ENCODE results near the gene SLC12A7. TPM values are rescaled to one million over a fixed set of nuclear protein-coding genes. Genes with fewer than 3 reads are reported as not detected.

SLC12A7 gene
- total and polyA plus RNA-seq, 7 donors: 7.2 to 54.3 (median 16.8) TPM

DNA sequence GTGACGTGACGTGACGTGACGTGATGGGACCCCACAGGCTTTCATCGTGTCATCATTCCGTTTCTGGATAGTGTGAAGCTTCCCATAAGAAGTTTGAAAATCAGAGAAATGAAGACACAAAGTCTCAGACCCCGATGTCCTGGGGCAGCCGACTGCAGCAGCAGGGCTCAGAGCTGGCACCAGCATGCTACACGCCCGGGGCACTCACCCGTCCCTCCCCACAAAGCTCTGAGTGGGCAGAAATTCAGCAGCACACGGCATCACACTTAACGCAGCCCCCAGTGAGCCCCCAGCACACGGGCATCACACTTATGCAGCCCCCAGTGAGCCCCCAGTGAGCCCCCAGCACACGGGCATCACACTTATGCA is 42.2 kb downstream of the SLC12A7 start:
- TF ChIP-seq POLR2AphosphoS5 (IDR thresholded peaks at IDR 0.05) (no peak), POLR2A (IDR thresholded peaks at IDR 0.05) (no peak), EP300 (IDR thresholded peaks at IDR 0.05) (no peak)
- TF ChIP-seq, protein P1, sequence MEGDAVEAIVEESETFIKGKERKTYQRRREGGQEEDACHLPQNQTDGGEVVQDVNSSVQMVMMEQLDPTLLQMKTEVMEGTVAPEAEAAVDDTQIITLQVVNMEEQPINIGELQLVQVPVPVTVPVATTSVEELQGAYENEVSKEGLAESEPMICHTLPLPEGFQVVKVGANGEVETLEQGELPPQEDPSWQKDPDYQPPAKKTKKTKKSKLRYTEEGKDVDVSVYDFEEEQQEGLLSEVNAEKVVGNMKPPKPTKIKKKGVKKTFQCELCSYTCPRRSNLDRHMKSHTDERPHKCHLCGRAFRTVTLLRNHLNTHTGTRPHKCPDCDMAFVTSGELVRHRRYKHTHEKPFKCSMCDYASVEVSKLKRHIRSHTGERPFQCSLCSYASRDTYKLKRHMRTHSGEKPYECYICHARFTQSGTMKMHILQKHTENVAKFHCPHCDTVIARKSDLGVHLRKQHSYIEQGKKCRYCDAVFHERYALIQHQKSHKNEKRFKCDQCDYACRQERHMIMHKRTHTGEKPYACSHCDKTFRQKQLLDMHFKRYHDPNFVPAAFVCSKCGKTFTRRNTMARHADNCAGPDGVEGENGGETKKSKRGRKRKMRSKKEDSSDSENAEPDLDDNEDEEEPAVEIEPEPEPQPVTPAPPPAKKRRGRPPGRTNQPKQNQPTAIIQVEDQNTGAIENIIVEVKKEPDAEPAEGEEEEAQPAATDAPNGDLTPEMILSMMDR (IDR thresholded peaks at IDR 0.05): no peak
- WGBS, 2 donors: 93 to 95% methylated on average over 14 of the region's 15 CpGs
- no peak overlapping the region for H3K4me3 ChIP-seq
- H3K27ac ChIP-seq: no peak overlapping the region
- no peaks in the 10 kb centered on the region for H3K4me1 ChIP-seq
- H3K27me3 ChIP-seq: no peaks in the 10 kb centered on the region
- no peaks in the 10 kb centered on the region for H3K9me3 ChIP-seq
- DNase-seq: no peak
- intact Hi-C loops (cut with DNase I): no loop called here
- peaks cover 14 to 56% (median 19%) of the 10 kb centered on the region in 4 donors for H3K36me3 ChIP-seq

DNA sequence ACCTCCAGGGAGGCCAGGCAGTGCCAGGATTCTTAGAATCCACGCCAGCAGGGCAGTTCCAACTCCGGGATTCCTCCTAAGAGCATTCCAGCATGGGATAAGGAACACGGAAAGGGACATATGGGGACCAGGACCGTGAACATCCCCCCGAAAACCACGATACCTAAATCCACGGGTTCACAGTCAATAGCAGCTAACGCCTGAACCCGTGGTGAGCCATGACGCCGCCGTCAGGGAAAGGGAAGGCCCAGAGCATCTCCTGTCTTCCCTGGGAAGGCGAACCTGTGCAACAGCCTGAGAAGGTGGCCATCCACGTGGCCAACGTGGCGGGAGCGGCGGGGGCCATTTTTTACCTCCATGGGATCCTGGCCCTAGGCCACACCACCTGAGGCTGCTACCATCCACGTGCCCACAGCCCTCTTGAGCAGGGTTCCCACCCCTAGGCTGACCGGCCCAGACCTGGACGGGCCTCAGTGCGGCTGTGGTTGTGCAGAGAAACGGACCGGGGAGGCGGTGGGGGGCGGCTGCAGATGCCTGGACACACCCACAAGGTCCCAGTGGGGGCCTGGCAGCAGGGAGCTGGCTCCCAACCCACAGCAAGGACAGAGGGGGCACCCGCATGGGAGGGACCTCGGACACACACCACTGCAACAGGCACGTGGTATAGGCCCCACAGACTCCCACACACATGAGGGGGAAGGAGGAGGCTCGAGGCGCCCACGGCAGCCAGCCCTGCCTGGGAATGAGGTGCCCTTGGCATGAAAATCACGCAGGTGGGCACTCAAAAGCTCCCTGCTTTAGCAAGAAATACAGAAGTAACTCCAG is 42.8 kb downstream of the SLC12A7 start:
- Histone ChIP-seq H3K9me3 (no peaks in the 10 kb centered on the region), H3K4me1 (no peaks in the 10 kb centered on the region), H3K36me3 (peaks cover 12 to 56% (median 19%) of the 10 kb centered on the region in 4 donors), H3K27ac (no peak overlapping the region), H3K4me3 (no peak overlapping the region), H3K27me3 (no peaks in the 10 kb centered on the region)
- intact Hi-C loops (cut with DNase I): no loop called here
- no peak for DNase-seq
- TF ChIP-seq, protein P1 (IDR thresholded peaks at IDR 0.05): no peak
- no peak for TF ChIP-seq POLR2A (IDR thresholded peaks at IDR 0.05)
- TF ChIP-seq POLR2AphosphoS5 (IDR thresholded peaks at IDR 0.05): no peak
- no peak for TF ChIP-seq EP300 (IDR thresholded peaks at IDR 0.05)
- 91 to 93% methylated on average over 33 of the region's 33 CpGs for WGBS, 2 donors

DNA sequence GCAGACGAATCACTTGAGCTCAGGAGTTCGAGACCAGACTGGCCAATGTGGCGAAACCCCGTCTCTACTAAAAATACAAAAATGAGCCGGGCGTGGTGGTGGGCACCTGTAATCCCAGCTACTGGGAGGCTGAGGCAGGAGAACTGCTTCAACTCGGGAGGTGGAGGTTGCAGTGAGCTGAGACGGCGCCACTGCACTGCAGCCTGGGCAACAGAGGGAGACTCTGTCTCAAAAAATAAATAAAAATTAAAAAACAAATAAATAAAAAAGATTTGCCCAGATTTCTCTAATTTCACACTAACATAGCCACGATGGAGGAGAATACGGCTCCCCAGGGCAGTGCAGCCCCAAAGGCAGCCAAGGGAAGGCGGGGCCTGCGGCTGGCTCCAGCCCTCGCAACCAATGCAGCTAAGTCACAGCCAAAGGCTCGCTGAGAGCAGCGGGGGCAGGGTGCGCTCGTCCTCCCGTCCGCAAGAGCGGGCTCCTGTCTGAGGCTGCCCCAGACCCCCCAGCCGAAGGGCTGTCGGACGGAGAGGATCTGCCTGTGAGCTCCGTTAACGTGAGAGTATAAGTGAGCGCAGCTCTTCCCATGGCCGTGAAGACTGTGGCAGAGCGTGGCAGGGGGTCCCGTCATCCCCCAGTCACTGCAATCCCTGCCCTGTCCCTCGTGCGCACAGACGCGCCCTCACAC is 43.5 kb downstream of the SLC12A7 start:
- no peaks in the 10 kb centered on the region for H3K27me3 ChIP-seq
- no peaks in the 10 kb centered on the region for H3K4me1 ChIP-seq
- peaks cover 7 to 53% (median 18%) of the 10 kb centered on the region in 4 donors for H3K36me3 ChIP-seq
- H3K27ac ChIP-seq: no peak overlapping the region
- intact Hi-C loops (cut with DNase I): no loop called here
- DNase-seq: no peak
- TF ChIP-seq, protein P1 (IDR thresholded peaks at IDR 0.05): no peak
- TF ChIP-seq EP300 (IDR thresholded peaks at IDR 0.05) (no peak), POLR2AphosphoS5 (IDR thresholded peaks at IDR 0.05) (no peak), POLR2A (IDR thresholded peaks at IDR 0.05) (no peak)
- 91% methylated on average over 34 of the region's 34 CpGs for WGBS, 2 donors
- H3K4me3 ChIP-seq: no peak overlapping the region
- H3K9me3 ChIP-seq: no peaks in the 10 kb centered on the region

DNA sequence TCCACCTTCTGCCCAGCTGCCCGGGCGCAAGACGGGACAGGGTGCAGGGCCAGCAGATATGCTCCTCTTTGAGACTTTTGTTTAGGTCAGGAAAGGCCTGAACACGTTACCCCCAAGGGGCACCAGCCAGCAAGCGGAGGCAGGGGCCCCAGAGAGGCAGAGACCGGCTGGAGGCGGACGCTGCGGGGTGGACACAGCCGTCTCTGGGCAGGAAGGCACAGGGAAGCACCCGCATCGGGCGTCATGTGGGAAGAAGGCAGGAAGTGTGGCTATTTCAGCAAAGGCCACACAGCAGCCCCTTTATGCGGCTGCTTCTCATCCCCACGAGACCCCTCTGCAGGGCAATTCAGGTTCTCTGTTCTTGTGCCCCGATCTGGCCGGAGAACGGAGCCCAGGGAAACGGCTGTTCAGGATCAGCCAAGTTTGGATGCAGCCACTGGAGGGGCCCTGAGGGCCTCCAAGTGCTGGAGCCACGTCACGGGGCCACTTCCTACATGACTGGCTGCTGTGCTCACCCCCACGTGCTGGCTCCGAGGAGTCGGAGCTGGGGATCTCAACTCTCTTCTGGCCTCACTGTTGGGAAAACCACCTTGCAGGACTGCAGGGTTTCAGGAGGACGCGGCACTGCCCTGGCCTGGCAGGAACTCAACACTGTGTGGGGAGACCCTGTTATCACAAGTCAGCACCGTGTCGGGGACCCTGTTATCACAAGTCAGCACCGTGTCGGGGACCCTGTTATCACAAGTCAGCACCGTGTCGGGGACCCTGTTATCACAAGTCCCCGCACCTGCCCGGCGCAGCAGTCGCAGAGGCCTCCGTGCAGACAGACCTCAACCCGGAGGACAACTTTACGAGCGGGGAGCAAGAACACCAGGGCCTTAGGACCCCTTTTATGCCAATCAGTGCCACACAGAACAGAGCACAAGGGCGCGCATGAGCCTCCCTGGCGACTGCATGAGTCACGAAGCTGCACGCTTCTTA is 44.4 kb downstream of the SLC12A7 start:
- H3K4me3 ChIP-seq: no peak overlapping the region
- H3K36me3 ChIP-seq: peaks cover 14 to 60% (median 19%) of the 10 kb centered on the region in 4 donors
- DNase-seq: no peak
- intact Hi-C loops (cut with DNase I): no loop called here
- H3K9me3 ChIP-seq: no peaks in the 10 kb centered on the region
- H3K27ac ChIP-seq: no peak overlapping the region
- WGBS, 2 donors: 93 to 94% methylated on average over 45 of the region's 45 CpGs
- no peaks in the 10 kb centered on the region for H3K27me3 ChIP-seq
- no peaks in the 10 kb centered on the region for H3K4me1 ChIP-seq
- no peak for TF ChIP-seq POLR2AphosphoS5 (IDR thresholded peaks at IDR 0.05)
- TF ChIP-seq POLR2A (IDR thresholded peaks at IDR 0.05): no peak
- TF ChIP-seq, protein P1 (IDR thresholded peaks at IDR 0.05): no peak
- no peak for TF ChIP-seq EP300 (IDR thresholded peaks at IDR 0.05)

All from sigmoid colon (tissue), 7 donors.